Stimulated activated CD4-positive, alpha-beta T cell treated with anti-CD3 and anti-CD28 coated beads, Interleukin-1b, Interleukin-23, amount 100 ng/mL, for 48 hours (primary cell): Measurements from ENCODE around the gene PPFIBP2.
A peak's percentile ranks its signal among the peaks of the same experiment; 100 is the strongest.
"Not testable (repeated sequence)": the region's sequence is repeated elsewhere in the genome, so short reads cannot be mapped to it uniquely, and the experiment has no call there.

Source experiments
- DNase-seq: peaks from one replicate; pipeline ENCODE4 v3.0.0-alpha.2; 2020

The PPFIBP2 gene

DNA sequence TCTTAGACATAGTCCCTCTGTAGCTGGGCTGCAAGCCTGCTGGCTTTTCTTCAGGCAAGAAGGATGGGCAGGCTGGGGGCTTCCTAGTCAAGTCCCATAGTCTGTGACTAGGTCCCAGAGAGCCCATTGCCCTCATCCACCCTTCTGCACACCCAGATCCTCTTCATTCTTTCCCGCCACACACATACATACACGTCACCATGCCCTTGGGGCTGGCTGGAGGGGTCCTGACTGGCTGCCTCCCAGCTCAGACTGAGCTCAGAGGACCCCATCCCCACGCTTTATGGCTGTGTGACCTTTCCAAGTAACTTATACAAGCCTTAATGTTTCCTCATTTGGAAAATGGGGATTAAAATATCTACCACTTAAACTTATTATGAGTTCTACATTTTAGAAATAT is 13.5 kb upstream of the PPFIBP2 start:
- DNase-seq = no peak

DNA sequence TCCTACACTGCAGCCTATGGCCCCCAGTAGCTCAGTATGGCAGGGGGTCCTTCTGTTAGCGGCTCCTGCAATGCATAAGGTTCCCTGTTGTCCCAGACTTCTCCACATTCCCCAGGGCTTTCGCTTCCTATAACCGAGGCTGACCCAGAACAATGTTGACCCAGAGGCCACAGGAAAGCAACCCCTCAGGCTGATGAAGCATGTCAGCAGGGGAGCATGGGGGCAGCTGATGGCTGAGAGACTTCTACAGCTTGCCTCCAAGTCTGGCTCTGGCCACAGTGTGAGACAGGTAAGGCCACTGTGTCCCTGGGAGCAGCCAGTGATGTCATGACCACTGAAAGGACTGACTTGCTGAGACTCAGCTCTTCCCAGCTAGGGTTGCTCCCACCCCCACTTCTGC is 12.5 kb upstream of the PPFIBP2 start:
- DNase-seq = no peak

DNA sequence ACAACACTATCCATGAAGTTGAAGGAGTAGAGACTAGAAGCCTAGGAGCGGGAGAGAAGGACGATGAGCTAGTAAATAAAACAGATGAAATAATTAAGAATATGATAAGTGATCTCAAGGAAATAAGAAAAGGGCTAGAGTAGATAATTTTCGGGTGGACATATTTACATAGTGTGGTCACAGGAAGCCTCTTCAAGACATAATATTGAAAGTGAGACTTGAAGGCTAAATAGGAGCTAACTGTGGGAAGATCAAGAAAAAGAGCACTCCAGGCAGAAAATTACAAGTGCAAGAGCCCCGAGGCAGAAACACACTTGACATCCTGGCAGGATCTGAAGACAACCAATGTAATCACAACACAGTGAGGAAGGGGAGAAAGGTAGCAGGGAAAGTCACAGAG is 11.9 kb upstream of the PPFIBP2 start:
- no peak for DNase-seq

DNA sequence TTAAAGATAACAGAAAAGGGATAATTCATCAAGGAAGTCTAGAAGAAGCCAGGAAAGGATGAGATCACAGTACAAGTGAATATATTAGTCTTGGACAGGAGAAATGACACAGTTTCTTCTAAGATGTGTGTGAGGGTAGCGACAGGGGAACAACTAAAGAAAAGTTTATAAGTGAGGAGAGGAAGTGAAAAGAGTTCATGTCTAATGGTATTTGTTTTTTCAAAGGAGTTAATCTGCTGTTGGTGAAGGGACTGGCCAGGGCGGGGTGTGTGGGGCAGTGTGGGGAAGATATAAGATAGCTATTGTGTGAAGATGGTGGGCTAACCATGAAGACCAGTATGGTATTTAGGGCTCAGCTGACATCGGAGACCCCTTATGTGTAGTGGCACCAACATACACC is 7.6 kb upstream of the PPFIBP2 start:
- DNase-seq = no peak

DNA sequence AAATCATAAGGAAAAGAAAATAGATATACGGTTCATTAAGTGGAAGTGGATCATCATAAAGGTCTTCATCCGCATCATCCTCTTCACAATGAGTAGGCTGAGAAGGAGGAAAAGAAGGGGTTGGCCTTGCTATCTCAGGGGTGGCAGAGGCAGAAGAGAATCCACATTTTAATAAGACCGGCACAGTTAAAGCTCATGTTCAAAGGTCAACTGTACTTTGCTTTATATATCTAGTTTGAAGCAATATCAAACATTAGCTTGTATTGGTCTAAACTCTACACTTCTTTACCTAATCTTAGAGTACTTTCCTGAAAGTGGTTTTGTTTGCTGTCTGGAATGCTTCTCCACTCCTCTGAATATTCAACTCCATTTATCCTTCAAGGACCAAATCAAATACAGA is 5.7 kb upstream of the PPFIBP2 start:
- no peak for DNase-seq

DNA sequence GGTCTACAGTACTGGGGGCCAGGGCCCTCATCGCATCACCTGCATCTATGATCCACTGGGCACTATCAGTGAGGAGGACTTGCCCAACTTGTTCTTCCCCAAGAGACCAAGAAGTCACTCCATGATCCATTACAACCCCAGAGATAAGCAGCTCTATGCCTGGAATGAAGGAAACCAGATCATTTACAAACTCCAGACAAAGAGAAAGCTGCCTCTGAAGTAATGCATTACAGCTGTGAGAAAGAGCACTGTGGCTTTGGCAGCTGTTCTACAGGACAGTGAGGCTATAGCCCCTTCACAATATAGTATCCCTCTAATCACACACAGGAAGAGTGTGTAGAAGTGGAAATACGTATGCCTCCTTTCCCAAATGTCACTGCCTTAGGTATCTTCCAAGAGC is 3.8 kb upstream of the PPFIBP2 start:
- DNase-seq = no peak

DNA sequence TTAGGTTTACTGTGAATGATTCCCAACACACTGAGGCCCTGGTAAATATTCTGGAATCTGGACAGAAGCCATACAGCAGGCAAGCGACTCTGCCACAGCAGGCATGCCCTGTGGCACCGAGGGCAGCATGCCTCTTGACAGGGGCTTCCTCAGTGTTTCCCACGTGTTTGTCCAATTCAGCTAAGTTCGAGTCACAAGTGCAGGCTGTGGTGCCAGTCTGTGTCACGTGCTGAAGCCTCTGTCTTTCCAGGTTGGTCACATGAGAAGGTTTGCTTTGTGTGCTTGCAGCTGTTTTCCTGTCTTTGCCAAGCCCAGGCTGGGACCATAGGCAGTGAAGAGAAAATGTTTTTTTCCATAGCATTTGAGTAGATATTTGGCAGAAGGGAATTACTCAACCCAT is 2.4 kb upstream of the PPFIBP2 start:
- no peak for DNase-seq

DNA sequence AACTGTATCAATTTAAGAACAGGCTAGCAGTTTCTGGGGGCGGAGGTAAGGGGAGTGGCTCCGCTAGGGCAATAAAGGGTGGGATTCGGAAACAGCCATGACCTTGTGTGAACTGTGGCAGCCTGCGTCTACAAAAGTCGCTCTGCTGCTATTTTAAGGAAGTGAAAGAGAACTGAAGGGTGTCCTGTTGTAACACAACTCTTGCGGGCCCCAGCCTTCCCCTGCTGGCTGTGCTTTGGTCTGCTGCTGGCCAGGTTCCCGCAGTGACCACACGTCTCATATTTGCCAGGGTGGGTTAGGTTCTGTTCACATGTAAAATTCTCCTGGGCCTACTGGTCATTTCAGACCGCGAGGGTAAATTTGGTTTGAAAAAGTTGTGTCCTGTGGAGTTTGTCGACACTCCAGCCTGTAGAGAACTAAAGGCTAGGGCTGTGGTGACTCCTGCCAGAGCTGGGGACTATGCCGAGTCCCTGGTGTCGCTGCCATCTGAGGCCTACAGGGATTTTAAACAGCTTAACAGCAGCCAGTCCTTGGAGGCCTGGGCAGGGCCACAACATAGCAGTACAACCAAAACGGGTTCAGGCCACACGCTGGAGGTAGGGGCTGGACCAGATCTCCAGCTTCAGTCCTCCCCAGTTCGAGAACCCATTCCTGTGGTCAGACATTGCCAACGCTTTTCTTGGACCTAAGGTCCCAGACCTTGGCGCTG is 1.1 kb upstream of the PPFIBP2 start:
- DNase-seq = peak; percentile 25

DNA sequence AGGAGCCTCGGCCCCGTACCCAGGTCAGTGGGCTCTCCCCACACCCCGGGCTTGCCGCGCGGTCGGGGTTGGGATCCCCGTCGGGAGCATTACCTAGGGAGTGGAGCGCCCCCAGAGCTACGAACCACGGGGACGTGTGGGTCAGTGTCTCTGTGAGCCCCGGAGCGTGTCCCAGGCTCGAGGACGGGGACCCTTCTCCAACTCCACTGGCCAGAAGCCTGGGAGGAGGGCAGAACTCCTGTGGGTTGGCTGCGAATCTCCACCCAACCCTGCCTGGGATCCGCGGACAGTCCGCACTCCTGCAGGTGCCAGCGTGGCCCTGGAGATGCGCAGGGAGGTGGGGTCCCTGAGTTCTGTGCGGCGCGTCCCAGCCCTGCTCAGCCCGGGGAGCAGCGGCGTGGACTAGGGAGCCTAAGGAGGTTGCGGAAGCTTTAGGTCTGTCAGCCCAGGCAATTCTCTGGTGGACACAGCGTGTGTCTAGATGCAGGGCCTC is 346 bp downstream of the PPFIBP2 start:
- peak; percentile 22 for DNase-seq

DNA sequence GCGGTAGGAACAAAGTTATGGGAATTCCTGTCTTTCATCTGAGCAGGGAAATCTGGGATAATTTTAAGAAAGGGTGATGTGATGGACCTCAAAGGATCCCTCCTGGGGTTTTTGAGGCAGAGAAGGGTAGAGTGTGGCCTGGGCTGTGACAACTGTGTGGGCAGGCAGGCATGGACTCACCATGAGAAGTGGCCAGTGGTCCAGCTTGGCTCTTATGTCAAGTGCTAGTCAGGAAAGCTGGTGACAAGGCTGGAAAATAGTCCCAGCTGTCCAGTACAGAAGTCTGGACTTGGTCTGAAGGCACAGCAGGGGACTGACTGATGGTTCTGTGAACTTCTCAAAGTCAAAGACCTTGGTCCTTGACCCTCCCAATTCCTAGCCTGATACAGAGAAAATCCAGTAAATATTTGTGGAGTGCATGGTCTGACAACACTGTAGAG is 1.7 kb downstream of the PPFIBP2 start:
- no peak for DNase-seq

DNA sequence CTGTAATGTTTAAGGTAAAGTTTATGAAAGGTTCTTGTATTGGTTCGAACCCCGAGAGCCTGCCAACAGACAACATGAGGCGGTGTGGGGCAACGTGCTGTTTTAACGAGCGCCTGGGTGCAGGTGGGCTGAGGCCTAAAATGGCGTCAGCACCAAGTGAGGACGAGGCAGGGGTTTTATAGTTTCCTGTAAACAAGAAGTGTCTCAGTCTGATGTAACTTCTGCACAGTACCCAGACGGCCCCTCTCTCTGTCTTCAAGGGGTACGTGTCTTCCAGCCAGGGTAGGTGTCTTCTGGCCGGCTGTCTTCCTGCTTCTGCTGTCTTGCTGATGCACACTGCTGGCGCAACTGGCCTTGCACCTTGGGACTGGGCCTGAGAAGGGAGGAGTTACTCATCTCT is 2.7 kb downstream of the PPFIBP2 start:
- no peak for DNase-seq

DNA sequence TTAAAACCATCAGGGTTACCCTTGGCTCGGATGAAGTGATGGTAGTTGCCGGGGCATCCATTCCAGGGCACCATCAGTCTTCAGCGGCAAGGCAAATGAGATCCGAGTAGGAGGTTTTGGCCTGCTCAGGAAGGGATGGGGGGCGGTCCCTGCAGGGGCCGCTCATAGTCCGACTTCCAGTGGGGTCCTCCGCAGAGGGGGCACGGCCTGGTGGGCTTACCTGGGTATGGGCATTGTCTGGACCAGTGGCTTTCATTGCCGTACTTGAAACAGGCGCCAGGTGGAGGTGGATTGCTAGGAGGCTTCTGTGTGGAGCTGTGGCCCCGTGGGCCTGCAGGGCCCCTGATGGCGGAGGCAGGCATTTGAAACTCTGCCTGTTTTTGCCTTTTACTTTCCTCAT is 3.9 kb downstream of the PPFIBP2 start:
- not testable (repeated sequence) for DNase-seq

DNA sequence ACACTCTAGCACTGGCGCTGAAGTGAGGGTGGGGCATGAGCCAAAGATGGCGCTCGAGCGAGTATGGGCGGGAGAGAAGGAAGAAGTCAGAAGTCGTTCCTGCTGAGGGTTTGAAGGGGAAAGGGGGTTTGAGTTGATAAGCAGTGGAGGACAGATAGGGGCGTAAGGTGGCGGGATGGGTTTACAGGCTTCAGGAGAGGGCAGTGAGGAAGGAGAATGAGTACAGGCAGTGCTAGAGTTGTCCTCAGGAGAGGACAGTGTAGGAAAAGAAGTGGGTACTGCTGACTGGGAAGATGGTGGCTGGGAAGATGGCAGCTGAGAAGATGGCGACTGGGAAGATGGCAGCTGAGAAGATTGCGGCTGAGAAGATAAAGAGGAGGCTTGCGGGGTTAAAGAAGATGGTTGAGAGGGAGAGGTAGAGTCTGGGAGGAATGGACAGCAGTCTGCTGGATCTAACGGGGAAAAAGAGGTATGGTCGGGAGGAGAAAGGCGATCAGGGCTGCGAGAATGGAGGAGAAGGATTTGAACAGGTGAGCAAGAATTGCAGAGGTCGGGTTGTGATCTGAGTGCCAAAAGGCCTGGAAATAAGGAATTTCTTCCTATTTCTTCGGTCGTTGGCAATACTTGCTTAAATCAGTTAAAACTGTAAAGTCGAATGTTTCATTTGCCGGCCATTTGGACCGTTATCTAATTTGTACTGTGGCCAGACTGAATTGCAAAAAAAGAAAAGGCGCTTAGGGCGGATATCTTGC is 5.2 kb downstream of the PPFIBP2 start:
- no peak for DNase-seq

DNA sequence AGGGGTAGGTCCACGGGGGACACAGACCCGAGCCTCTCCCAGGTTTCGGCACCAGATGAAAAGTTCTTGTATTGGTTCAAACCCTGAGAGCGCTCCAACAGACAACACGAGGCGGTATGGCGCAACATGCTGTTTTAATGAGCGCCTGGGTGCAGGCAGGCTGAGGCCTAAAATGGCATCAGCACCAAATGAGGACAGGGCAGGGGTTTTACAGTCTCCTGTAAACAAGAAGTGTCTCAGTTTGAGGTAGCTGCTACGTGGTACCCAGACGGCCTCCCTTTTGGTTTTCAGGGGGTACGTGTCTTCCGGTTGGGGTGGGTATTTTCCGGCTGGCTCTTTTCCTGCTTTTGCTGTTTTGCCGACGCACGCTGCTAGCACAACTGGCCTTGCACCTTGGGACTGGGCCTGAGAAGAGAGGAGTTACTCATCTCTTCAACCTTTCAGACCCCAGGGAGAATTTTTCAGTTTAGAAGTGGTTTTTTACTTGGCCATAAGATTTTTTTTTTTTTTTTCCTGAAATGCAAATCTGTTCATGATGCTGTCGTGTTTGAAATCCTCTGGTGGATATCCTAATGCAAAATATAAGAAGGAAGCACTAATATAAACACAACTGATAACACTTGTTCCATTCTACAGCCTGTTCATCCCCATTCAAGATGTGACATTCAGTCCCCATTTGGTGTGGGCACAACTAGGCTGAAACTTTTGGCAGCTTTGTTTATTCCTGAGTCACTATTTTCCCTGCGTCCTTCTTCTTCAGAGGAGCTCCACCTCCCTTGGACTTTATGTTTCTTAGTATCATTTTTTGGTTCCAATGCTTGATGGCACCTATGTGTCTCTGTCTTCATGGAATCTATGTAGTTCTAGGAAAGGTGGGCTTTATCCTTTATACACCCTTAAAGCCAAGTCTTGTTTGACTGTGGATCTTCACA is 6.5 kb downstream of the PPFIBP2 start:
- no peak for DNase-seq

DNA sequence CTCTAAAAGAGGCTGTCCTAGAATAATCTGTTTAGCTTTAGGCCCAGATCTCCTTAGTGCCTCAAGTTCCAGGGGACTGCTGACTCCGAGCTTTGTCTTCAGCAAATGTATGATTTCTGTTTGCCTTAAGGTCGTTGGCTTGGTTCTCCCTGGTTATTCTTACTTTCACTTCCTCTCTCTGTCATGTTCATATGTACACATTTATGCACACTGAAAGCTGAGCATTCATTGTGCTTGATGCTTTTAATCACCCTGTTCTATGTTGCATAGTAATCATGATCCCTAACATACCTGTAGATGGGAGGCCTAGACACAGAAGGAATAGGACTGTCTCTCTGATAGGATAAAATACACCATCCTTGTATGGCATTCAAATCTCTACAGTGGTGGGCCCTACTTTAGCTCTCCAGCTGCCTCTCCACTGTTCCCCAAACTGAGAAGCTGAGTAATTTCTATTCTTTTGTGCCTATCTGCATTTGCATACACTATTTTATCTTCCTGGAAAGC is 7.2 kb downstream of the PPFIBP2 start:
- no peak for DNase-seq

DNA sequence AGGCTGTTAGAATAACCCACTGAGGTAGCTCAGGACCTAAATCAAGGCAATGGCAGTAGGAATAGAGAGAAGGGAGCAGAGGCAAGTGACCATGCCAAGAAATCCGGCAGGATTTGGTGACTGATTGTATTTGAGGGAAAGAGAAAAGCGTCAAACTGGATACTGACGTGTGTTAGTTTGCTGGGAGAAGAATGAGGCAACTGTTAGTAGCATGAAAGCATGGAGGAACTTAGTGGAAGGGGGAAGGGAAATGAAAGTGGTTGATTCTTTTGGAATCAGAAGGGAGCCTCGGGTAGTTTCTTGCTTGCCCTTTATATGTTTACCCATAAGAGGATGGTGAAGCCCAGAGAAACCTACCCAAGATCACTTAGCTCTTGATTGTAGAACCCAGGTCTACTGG is 8.3 kb downstream of the PPFIBP2 start:
- DNase-seq = no peak

DNA sequence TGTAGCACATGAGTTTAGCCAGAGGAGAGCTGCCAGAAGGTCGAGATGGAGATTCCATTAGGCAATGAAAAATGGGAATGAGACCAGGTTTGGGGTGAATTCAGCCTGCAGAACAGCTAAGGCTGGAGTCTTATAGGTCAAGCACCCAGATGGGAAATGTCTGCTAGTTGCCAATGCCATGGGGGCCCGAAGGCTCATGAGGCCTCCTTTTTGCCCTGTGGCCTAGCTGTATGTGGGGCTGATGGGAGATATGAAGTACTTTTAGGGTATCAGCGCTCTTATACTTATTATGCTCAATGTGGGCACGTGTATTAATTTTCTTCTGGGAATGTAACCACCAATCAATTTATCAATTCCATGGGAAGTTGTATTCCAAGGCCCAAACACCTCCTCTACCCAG is 8.7 kb downstream of the PPFIBP2 start:
- DNase-seq = no peak

DNA sequence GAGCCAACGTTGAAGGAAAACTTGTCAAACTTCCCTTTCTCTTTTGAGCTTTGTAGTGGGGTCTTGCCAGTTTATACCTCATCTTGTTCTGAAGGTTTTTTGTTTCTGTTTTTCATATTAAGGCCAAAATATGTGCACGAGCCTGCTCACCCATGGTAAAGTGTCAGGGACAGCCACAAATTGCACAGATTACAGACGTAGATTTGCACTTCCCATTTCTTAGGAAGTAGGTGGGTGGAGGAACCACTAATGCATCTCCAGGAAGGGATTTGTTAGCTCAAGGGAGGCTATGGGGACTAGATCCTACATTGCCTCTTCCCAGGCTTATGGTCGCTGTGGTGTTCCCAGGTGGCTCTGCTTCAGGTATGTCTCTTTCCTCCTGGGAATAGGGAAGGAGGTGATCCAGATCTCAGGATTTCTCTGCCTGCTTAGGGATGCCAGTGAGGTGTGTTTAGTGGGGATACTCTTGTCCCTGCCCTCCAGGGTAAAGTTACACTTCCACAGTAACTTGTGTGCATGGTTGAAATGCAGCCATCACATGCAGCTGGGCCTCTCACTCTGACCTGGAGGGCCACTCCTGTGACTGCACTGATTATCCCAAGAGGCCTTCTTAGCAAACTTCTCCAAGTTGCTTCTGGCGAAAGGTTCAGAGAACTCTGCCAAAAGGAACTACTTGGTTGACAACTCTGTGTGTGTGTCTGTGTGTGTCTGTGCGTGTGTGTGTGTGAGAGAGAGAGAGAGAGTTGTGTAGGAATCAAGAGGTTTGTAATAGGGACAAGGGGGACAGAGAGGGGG is 9.8 kb downstream of the PPFIBP2 start:
- no peak for DNase-seq

DNA sequence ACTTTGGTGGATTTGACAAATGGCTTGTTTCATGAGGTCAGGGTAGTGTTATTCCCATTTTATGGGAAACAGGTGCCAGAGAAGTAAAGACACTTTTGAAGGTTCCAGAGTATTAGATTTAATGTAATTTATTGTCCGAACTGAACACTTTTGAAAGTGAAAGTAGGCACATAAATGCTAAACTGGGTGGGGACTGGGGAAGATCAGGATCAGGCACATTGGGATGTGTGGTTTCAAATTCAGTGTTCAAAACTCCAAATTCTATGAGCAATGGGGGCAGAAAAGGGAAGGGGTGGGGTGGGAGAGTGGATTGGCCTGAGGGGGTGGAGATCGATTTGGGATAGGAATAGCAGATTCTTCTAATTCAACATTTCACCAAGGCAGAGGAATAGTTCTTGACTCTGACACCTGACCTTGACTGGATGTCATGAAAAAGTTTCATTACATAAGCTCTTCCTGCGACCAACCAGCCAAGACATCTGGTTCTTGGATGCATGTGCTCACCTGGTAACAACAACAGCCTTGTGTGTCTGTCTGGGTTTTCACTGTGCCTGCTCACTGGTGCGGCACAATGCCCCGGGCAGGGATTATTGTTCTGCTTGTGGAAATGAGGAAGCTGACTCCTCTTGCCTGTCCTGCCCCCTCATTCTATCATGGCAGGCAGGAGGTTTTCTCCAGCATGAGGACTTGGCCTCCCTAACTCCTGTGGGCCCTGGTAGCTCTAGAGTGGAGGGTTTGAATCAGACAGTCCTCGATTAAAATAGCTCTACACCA is 10.8 kb downstream of the PPFIBP2 start:
- DNase-seq = no peak

DNA sequence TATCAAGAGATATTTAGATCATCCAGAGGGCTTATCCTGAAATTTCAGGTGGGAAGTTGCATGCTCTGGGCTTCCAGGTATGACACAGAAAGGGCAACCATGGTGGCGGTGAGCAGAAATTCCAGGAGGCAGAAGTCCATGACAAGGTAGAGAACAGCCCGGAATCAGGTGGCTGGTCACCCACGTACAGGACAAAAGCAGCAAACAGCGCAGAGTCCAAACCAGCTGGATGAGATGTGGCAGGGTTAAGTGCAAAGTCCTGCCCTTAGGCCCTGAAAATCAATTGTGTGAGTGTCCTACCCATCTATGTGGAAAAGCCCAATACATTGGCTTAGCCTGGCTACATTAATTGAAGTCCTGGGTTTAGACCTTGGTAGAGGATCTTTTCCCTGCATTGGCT is 11.6 kb downstream of the PPFIBP2 start:
- DNase-seq = no peak

DNA sequence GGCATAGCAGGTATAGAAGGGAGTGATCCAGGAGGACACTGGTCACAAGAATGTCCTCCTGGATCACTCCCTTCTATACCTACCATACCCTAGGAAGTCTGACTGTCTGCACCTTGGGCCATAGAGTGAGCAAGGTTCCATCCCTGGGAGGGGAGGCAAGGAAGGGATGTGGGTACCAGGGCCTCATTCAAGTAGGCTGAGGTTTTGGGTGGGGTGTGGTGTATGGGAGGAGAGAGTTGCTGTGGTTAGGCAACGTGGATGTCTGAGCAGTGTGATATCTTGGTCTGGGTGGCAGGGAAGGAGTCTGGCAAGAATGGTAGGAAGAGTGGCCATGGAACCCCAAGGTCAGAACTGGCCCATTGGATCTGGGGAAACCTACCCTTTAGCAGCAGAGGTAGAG is 13.2 kb downstream of the PPFIBP2 start:
- DNase-seq = peak; percentile 16
